Epithelial cell of esophagus (primary cell): ENCODE data around the gene AOPEP.

ENCODE experiments used
- DNase-seq: peaks from one replicate; pipeline ENCODE4 v3.0.0; 2010; ENCODE audit warnings: low read depth
- H3K4me3 ChIP-seq: 2 replicates; pipeline ENCODE4 v1.5.1; 2011; ENCODE audit warnings: mild to moderate bottlenecking, low read length, control low read depth
- CTCF ChIP-seq: IDR thresholded peaks from 2 replicates; pipeline ENCODE4 v1.5.1; 2011; ENCODE audit warnings: low read depth, mild to moderate bottlenecking, low read length, control low read depth, inconsistent platforms; ENCODE audit not compliant: insufficient read depth; ENCODE audit errors: missing control alignments

The AOPEP gene

GRCh38 chr9:94879230-94879629, 152.7 kb downstream of the AOPEP start:
- H3K4me3 ChIP-seq: no peak overlapping the region
- no peak for DNase-seq
- TF ChIP-seq CTCF: no peak

- TF ChIP-seq CTCF: no peak
- no peak overlapping the region for H3K4me3 ChIP-seq
- peak; percentile 29 for DNase-seq
Measured at GRCh38 chr9:94881023-94881422, 154.5 kb downstream of the AOPEP start.

- no peak overlapping the region for H3K4me3 ChIP-seq
- DNase-seq: no peak
- TF ChIP-seq CTCF: no peak
Measured at GRCh38 chr9:94881454-94881853, 155.0 kb downstream of the AOPEP start.

GRCh38 chr9:94881940-94882339, 155.4 kb downstream of the AOPEP start:
- no peak for TF ChIP-seq CTCF
- no peak overlapping the region for H3K4me3 ChIP-seq
- no peak for DNase-seq

GRCh38 chr9:94882966-94883641, 156.6 kb downstream of the AOPEP start:
- DNase-seq: no peak
- no peak overlapping the region for H3K4me3 ChIP-seq
- TF ChIP-seq CTCF: no peak

GRCh38 chr9:94885854-94886447, 159.5 kb downstream of the AOPEP start:
- DNase-seq: no peak
- TF ChIP-seq CTCF: no peak
- no peak overlapping the region for H3K4me3 ChIP-seq

- no peak for DNase-seq
- H3K4me3 ChIP-seq: no peak overlapping the region
- TF ChIP-seq CTCF: no peak
Measured at GRCh38 chr9:94887721-94888120, 161.2 kb downstream of the AOPEP start.
